Measurements from ENCODE around the gene B3GNT4. TPM values are rescaled to one million over a fixed set of nuclear protein-coding genes. Genes with fewer than 3 reads are reported as not detected.
A peak's percentile ranks its signal among the peaks of the same experiment; 100 is the strongest.

B3GNT4 gene
- total and polyA plus RNA-seq, 2 donors (not counting 3 experiments of a cell fraction or from before 2014, with no cell fraction given): 0.11 to 0.31 TPM

- CTCF ChIA-PET: interaction anchor here (1.3 kb wide), 1 partner anchor 17 kb away, joined by 3 read pairs; no protein-coding TSS in a partner anchor
- FAIRE-seq (no peak), DNase-seq (ENCODE audit: low read depth, low spot score) (no peak)
- no peak overlapping the region for H3K4me3 ChIP-seq (replicated peaks in 1 of 3; ENCODE audit: insufficient read depth in 1 of 3, low read depth in 1 of 3, low read length in 3 of 3)
- peaks cover 18% of the 10 kb centered on the region in 2 experiments for H3K36me3 ChIP-seq (ENCODE audit: control insufficient read depth in 2 of 2, extremely low read depth in 1 of 2, insufficient read depth in 2 of 2, low read length in 2 of 2)
- POLR2A ChIA-PET: no interaction called here
- no peak overlapping the region for H2AFZ ChIP-seq (ENCODE audit: low read depth, low read length)
- H3K4me1 ChIP-seq (ENCODE audit: control insufficient read depth, extremely low read depth, insufficient read depth, low read length): peaks cover 6% of the 10 kb centered on the region
- TSS peak; percentile 23 for BruUV-seq (replicated peaks)
- H3K27me3 ChIP-seq (ENCODE audit: control insufficient read depth in 2 of 2, insufficient read depth in 2 of 2, low read length in 2 of 2): peaks cover 9 to 18% of the 10 kb centered on the region in 2 experiments
- dilution Hi-C loops (cut with MboI; ENCODE audit: extremely low pct_ligation_motif_present, low sequenced_read_pairs): no loop called here
- no peaks in the 10 kb centered on the region for H3K9me3 ChIP-seq (replicated peaks; ENCODE audit: control insufficient read depth, insufficient read depth, low read length)
- H3K79me2 ChIP-seq (ENCODE audit: control insufficient read depth, insufficient read depth, low read length): no peaks in the 10 kb centered on the region
- H3K9ac ChIP-seq (replicated peaks; ENCODE audit: extremely low read depth, insufficient read depth, low read length): no peak overlapping the region
- no peaks in the 10 kb centered on the region for H3K9me1 ChIP-seq (replicated peaks; ENCODE audit: control insufficient read depth, extremely low read depth, insufficient read depth, low read length)
- H4K20me1 ChIP-seq (replicated peaks; ENCODE audit: control insufficient read depth, extremely low read depth, insufficient read depth, low read length): no peaks in the 10 kb centered on the region
- H3K27ac ChIP-seq (ENCODE audit: insufficient read depth, low read depth, low read length): no peak overlapping the region
- H3K4me2 ChIP-seq (ENCODE audit: insufficient read depth, low read length): no peak overlapping the region
- TF ChIP-seq MYC (IDR thresholded peaks at IDR 0.05; ENCODE audit: low read depth, low read length) (no peak), GATA2 (IDR thresholded peaks at IDR 0.05; ENCODE audit: insufficient read depth, insufficient read length, low read depth, low read length) (no peak), POLR2A (IDR thresholded peaks at IDR 0.05; ENCODE audit: low read depth, low read length) (no peak), EZH2 (IDR thresholded peaks at IDR 0.05; ENCODE audit: borderline replicate concordance, low read depth, low read length, severe bottlenecking) (no peak), JUN (IDR thresholded peaks at IDR 0.05; ENCODE audit: borderline replicate concordance, insufficient read depth, insufficient read length, low read depth) (no peak), POLR2AphosphoS5 (IDR thresholded peaks at IDR 0.05; ENCODE audit: insufficient read depth, low read depth, low read length) (no peak), CTCF (IDR thresholded peaks at IDR 0.05; ENCODE audit: extremely low read depth in 1 of 2, insufficient read depth in 1 of 2, low read depth in 1 of 2, low read length in 2 of 2) (no peak), FOS (IDR thresholded peaks at IDR 0.05; ENCODE audit: borderline replicate concordance, insufficient read depth, low read length) (no peak)
- TF ChIP-seq, protein P1, sequence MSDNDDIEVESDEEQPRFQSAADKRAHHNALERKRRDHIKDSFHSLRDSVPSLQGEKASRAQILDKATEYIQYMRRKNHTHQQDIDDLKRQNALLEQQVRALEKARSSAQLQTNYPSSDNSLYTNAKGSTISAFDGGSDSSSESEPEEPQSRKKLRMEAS (IDR thresholded peaks at IDR 0.05; ENCODE audit: insufficient read depth, insufficient read length): no peak
- intact Hi-C loops (cut with micrococcal nuclease): no loop called here
Measured at GRCh38 chr12:122208073-122208820, 4.7 kb downstream of the B3GNT4 start.
